Islet precursor cell (in vitro differentiated cells): ENCODE data around the gene RBMS1.

Source experiments
- DNase-seq: peaks from one replicate; pipeline ENCODE4 v3.0.0-alpha.2; 2018

RBMS1 gene

DNA sequence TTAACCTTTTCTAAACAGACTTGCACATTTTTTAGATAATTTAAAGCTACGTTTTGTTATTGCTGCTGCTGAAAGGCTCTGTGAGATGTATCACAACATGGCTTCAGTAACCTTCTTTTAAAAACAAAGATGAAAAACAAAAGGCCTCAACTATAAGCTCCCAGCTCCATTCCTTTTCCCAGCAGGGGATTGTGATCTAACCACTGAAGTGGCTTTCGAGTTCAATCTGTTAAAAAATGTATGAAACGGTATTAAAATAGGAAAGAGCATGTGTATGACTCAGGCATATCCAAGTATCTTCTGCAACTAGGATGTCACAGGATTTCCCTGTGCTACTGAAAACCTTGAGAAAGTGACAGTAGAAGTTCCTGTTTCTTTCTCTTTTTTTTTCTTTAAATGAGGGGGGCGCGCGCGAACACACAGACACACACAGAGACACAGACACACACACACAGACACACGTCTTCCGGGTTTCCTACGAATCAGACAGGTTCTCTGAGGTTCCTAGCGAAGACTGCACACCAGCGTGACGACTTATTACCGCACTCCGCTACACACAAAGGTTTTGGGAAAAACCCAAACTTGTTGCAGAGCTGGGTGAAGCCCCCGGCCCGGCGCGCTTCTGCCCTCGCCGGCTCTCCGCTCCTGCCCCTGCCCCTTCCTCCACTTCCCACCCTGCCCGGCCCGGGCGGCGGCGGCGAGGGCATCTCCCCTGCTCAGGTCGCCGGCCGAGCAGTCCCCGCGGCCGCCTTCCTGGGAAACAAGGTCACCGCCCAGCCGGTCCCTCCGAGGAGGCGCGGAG, 86.8 kb downstream of the RBMS1 start:
- DNase-seq, result peak; percentile 78

DNA sequence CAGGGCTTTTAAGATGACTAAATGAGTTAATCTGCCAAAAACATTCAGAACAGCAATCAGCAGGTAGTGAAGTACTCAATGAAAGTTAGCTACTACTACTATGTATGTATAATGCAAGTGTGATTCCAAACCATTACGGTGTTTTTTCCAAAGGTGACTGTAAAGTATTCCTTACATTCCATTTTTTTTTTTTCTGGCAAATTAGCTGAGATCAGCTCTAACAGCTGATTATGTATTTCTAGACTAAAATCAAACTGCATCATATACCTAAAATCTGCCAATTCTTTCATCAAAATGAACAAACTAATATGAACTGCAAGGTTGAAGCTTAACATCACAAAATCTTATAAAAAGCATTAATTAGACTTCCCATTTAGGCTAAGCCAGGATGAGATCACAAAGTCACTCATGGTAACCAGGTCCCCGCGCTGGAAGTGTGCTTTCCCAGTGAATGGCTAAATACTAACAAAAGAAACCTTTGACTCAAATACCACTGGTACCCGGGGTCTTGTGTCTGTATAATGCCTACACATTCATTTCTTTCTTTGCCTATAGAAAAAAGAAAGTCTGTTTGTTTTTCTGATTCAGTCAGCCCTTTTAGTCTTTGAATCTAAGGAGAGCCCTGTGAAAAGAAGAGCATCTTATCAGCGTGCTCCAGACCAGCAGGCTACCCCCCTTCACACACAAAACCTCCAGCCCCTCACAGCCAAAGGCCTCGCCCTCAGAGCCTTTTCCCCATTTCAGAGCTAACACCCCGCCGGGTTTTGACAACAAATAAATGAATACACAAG, 88.3 kb downstream of the RBMS1 start:
- DNase-seq, result no peak

DNA sequence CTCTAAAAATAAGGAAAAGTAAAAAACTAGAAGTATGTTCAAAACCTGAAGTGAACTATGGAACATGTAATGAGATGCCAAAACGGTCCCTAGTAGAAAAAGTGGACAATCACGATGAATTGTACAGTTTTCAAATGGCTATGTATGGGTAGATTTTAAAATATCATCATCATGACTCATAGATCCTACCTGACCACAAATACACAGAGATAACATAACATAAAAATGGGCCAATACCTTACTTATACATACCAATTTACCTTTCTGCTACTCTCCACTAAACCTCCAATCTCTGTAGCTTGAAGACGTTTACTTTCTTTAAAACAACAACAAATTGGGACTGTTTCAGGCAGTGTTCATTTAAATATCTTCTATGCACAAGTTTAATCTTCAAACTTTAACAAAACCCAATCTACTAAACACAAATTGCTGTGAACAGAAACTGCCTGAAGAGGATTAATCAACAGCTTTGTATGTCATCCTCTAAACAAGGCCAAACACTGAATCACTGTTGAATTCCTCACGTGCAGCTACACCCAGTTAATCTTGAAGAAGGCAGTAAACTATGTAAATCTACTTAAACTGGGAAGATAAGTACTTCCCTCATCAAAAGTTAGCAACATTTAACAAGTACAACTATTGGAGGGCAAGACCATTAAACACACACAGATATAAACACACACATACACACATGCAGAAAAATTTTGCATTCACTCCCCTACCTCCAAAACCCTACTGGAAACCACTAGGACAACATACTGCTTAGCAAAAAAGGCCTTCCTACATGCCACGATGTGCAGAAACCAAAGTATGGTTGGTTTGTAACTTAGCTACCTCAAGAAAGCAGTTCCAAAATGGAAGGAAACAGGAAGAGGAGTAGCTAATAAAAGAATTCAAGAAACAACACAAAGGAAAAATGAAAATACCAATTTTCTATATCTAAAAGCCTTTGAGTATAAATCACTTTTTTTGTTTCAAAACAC, 90.3 kb downstream of the RBMS1 start:
- no peak for DNase-seq

DNA sequence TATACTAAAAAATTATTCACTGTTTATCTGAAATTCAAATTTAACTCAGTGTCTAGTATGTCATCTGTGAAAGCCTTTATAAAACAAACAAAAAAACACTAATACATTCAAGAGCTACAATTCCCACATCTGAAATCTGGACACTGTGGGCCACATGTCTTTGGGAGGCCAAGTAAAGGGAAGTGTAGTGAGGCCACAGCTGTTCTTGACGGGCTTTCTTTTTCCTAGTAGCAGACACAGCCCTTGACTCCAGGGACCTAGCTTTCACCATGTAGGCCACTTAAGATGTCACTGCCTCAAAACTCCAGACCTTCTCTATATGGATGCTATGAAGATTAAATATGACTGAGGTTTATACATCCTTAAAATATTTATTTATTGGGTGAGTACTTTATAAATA, 91.1 kb downstream of the RBMS1 start:
- no peak for DNase-seq

DNA sequence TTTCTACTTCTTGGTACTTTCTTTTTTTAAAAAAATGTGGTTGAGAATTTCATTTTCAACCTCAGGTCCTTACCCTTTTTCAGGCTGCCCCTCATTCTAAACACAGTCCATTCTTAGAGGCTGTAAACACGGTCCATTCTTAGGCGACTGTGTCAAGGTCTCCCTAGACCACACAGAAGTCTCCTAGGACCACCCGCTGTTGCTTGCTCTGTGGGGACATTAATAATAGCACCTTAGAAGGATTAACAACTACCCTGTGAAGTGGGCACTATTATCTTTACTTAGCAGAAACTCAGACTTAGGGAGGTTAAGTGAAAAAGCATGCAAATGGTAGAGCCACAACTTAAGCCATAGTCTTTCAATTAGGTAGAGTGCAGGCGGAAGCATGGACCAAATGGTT, 91.7 kb downstream of the RBMS1 start:
- no peak for DNase-seq

DNA sequence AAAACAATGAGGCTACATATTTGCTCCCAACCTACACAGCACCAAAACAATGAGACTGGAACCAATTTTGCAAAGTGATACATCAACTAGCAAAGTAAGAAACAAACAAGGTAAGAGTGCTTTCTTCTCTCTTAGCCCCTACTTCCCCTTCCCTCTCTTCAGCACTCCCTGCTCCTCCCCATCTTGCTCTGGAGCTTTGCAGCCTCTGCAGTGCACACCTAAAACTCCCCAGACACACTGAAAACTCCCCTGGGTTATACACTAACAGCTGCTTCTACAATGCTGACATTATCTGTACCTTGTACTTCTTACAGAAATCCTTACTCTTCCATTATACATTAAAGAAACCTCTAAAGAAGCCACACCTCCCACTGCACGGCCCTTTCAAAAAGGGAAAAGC, 93.7 kb downstream of the RBMS1 start:
- DNase-seq, result no peak

DNA sequence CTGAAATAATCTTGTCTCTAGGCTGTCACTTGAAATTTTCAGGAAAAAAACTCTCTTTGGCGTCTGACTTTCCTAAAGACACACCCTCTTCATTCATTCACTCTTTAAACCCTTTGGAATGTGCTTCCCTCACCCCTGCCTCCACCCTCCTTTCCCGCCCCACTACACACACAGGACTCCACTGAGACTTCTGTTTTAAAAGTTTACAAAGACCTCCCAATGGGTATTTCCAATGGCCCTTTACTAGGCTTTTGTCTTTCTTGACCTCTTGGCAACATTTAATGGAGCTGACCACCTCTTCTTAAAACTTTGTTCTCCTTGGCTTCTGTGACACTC, 96.1 kb downstream of the RBMS1 start:
- DNase-seq, result no peak

DNA sequence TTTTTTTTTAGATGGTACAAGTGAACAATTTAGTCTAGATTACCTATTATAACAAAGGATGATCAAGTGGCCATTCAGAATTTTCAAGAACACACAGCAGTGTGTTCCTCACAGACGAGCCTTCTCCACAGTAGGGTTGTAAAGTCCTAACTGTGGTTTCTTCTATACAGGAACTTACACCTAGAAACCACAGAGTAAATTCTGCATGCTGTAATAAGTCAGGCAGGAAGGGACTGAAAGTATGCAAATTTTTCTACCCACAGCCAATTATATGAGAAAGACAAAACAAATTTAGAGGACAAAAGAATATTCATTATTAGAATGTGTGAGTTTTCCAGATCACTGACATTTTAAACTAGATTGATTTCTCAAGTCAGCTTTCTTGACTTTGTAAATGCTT, 99.5 kb downstream of the RBMS1 start:
- DNase-seq, result no peak

DNA sequence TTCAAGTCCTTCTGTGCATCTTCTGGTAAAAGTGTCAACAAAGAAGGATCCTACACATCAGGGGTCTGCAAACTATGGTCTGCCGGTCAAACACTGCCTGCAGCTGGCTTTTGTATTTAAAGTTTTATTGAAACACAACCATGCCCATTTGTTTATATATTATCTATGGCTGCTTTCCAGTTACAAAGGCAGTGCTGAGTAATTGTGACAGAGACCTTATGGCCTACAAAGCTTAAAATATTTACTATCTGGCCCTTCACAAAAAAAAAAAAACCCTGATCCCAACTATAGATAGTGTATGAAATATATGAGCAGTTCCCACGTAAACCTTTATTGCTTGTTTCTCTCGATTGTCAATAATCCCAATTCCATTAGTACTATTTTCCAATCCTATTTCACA, 101.4 kb downstream of the RBMS1 start:
- no peak for DNase-seq

DNA sequence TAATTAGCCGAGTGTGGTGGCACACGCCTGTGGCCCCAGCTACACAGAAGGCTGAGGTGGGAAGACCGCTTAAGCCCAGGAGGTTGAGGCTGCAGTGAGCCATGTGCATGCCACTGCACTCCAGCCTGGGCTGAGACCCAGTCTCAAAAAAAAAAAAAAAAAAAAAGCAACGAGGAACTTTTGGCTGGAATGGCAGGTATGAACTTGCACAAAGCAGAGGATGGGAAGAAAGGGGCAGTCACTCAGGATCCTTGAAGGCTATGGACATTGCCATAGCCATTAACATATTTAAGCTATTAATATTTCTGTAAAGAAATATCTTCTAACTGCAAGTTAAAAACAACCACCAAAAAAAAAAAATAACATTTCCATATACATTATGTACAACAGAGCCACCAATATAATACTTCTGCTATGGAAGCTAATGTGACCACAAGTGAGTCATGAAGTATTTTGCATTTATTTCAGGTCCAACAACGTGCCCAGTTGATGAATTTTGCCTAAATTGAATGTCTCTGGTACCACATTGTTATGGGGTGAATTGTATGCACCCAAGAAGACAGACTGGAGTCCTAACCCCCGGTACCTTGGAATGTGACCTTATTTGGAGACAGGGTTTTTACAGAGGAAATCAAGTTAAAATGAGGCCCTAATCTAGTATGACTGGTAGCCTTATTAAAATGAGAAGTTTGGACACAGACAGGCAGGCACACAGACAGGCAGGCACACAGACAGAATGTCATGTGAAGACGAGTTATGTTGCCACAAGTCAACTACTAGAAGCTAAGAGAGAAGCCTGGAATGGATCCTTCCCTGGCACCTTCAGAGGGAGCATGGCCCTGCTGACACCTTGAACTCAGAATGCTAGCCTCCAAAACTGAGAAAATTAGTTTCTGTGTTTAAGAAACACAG, 102.8 kb downstream of the RBMS1 start:
- no peak for DNase-seq

DNA sequence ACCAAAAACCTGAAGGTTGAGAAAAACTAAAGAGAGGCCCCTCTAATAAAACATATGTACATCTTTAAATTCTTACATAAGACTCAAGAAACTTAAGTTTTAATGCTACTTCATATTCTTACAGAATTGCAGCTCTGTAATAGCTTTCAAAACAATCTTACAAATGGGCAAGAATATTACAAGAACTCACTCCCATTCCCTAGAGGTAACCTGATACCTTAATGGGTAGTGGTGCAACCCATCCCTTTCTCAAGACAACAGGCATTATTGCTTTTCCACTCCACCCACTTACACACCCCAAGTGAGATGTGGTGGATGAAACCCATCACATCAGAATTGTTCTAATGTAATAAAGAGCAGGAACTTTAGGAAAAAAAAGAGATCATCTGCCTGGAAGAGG, 103.7 kb downstream of the RBMS1 start:
- no peak for DNase-seq

DNA sequence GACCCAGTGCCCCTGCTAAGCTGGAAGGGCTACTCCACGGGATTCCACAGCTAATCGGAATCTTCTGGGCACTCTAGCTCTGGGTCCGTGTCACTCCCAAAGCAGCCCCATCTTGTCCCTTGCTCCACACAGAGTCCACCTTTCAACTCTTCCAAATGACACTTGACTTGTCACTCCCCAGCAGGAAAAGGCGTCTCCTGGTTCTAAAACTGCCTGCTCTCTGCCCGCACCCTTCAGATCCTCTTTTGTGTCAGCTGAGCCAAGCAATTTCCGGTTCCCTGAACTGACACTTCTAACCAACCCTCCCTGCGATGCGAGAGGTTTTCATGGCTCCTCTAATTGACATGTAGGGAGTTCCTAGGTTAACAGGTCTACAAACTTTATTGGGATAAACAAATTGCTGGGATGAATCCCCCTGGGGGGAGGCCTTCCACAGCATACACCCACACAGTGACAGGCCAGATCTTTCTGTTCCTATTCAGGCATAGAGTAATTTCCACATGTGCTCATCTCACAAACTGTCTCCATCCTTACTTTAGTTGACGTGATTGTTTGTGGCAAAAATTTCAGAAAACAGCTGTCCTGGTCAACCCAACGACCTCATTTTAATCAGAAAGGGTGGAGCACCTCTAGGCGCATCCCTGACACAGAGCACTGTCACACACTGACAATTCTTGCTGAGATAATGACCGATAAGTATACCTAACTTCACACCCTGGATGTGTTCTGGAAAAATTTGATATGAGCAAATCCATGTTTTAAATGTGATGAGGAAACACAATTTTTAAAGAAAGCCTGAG, 104.9 kb downstream of the RBMS1 start:
- DNase-seq, result no peak

DNA sequence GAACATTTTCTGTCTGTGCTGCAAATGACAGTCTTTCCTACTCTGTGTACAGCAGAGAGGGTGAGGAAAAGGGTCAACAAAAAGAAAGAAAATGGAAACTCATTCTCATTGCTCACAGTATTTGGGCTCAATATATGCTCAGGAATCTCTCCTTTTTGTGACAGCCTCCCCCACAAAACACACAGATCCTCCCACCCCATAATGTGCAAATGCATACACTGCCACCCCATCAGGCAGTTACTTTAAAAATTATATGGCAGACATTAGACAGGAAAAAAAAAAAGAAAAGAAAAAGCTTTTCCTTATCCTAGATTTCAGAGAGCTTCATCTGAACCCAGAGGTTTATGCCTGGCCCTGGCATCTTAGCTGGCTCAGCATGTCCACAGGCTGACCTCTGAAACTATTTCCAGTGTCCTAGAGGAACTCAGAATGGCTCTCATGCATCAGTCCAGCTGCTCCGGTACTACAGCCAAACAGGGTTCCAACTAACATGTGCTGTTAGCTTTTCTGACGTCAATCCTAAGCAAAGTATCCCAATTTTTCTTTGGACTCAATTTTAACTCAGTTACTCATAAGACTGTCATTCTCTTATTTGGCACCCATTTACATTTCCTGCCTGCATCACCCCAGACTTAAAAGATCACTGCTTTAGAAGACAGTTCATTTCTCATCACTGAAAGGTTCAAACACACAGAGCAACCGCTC, 105.9 kb downstream of the RBMS1 start:
- no peak for DNase-seq

DNA sequence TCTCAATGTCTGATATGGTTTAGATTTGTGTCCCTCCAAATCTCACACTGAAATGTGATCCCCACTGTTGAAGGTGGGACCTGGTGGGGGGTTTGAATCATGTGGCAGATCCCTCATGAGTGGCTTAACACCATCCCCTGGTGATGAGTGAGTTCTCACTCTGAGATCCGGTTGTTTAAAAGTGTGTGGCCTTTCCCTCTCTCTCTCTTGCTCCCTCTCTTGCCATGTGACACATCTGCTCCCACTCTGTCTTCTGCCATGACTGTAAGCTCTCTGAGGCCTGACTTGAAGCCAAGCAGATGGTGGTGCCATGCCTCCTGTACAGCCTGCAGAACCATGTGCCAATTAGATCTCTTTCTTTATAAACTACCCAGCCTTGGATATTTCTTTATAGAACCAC, 108.8 kb downstream of the RBMS1 start:
- DNase-seq, result no peak

DNA sequence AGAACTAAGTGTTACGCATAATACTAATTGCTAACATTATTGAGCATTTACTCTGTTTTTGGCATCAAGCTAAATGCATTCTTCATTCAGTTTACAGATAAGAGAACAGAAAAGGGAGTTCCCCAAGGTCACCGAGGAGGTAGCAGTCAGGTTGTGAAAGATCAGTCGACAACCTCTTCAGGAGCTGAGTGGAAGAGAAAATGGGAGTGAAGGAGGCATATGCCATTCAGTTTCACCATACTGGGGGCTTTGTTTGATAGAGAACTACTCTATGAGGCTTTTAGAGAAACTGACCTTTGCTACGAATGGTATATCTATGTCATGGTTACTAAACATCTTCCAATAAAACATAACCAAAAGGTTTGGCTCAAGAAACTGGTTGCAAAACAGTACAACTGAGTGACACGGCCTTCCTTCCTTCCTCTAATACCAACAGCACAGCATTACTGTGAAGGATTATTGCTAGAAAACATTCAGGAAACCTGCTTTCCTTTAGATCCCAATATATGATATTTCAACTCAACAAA, 112.1 kb downstream of the RBMS1 start:
- no peak for DNase-seq

DNA sequence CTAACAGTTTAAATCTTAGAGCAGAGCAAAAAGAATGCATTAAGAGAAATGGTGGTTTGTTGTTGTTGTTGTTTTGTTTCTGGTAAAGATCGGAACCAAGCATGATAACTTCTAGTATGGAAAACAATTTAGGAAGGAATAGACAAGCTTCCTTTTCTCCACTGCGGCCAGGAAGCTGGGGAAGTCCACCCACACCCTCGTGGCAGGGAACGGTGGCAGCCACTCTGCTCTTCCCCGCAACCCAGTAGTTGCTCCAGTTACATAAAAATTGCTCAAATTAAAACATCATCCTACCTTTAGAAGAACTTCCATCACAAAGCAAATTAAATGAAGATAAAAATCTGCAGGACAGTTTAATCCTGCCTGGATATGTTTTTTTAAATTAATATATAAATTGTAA, 113.0 kb downstream of the RBMS1 start:
- DNase-seq, result no peak

DNA sequence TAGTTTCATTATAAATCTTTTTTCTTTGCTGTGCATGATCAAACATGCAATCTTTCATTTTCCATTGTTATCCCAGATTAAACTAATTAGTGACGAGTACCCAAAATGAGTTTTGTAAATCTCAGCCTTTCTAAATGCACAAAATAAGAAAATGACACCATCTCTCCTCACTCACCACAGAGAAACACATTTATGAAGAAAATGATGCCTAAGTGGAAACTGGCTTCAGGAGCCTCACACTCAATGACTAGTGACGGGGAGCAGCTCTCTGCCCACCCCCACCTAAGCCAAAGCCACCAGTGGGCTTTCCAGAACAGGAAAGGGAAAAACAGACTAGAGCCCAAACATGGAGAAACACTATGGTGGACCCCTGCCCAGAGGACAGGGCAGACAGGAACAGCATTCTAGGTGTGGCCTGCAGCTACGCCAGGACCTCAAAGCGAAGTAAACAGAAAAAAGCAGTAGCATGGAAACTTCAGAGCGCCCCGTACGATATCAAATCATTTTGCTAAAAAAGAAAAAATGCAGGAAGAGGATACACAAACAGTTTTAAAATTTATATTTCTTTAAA, 113.5 kb downstream of the RBMS1 start:
- no peak for DNase-seq

DNA sequence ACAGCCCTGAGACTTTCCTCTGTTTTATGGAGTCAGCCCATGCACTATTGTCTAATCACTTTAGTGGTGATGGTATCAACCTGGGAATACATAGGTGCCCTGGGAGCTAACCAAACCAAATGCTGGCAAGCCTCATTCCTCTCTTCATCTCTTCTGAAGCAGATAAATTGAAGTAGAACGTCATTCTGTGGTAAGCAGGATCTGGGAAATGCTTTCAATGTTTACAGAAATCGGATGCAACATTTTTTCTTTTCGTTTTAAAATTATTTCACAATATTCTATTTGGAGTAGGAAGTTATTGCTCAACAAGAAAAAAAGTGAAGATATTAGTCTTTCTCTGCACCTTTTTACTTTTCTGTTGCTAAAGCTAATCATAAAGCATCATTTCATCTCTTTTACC, 114.2 kb downstream of the RBMS1 start:
- no peak for DNase-seq

DNA sequence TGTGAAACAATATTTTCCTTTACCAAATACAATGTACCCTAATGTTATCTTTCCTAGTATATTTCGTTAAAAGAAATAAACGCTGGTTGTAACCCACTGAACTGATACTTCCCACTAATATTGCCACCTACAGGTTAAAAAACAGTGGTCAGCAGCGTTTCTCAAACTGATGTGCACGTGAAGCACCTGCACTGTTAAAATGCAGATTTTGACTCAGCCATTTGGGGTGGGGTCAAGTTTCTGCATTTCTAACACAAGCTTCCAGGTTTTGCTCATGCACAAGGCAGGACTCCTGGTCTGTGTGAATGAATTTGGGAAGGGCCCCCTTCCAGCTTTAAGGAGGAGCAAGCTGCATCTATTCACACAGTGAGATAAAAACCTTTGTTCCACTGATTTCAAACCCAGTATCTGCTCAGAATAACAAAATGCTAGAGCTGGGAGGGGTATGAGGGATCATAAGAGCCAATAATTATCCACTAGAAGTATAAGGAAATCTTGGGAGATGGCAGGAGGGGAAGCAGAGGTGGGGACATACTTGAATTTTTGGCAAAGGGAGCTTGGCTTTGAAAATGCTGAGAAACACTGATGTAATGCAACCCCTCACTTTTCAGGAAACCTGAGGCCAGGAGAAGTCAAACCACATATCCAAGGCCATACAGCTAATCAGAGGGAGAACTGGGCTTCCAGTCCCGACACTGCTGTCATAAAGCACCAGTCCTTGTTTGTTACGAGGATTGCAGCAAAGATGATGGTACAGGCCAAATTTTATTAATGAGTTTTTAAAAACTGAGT, 116.2 kb downstream of the RBMS1 start:
- no peak for DNase-seq
